Suprapubic skin (tissue), 3 donors: ENCODE data around the gene DNM3.

Experiments
- CTCF ChIP-seq, 2 donors: fragments of 200-600 bp in 1 of 2; fragments of 450-650 bp in 1 of 2; sonication (generic) in 1 of 2; IDR thresholded peaks; one replicate each; pipeline ENCODE4 v1.5.1; 2016 to 2019; ENCODE audit warnings: antibody characterized with exemption in 2 of 2, mild to moderate bottlenecking in 1 of 2, moderate library complexity in 1 of 2
- EP300 ChIP-seq: sonication (generic); formaldehyde crosslinking; IDR thresholded peaks from one replicate; pipeline ENCODE4 v1.6.1; 2017; ENCODE audit warnings: antibody characterized with exemption
- POLR2A ChIP-seq, 2 donors: fragments of 450-650 bp; IDR thresholded peaks; one replicate each; pipeline ENCODE4 v1.6.1; 2017; ENCODE audit warnings: antibody characterized with exemption in 2 of 2, mild to moderate bottlenecking in 2 of 2, moderate library complexity in 2 of 2

- TF ChIP-seq CTCF (IDR thresholded peaks at IDR 0.05) = no peak
- no peak for TF ChIP-seq POLR2A (IDR thresholded peaks at IDR 0.05)
- no peak for TF ChIP-seq EP300
Measured at GRCh38 chr1:171819946-171820345, 21.4 kb upstream of the DNM3 start.
